SK-N-SH treated with all-trans-retinoic acid at 6 μM for 48 hours (cell line): ENCODE data around the gene DEF6.

ENCODE experiments used
- ATAC-seq: fragments of 200-7000 bp; cut with Tn5 transposase; 3 replicates; pipeline ENCODE4 v1.9.1; 2020; ENCODE audit warnings: mild to moderate bottlenecking, moderate library complexity
- ARNTL ChIP-seq: fragments of 450-650 bp; formaldehyde crosslinking; IDR thresholded peaks from 2 replicates; pipeline ENCODE4 v1.5.0; 2020; ENCODE audit warnings: low read depth, mild to moderate bottlenecking, moderate library complexity, borderline replicate concordance
- BACH2 ChIP-seq: fragments of 250-450 bp; sonication (Bioruptor Pico); IDR thresholded peaks from 2 replicates; pipeline ENCODE4 v1.9.0; 2021; ENCODE audit warnings: mild to moderate bottlenecking, borderline replicate concordance
- CSDC2 ChIP-seq: fragments of 250-450 bp; sonication (Bioruptor Pico); IDR thresholded peaks from 2 replicates; pipeline ENCODE4 v1.5.0; 2020; ENCODE audit warnings: mild to moderate bottlenecking, moderate library complexity
- ESRRG ChIP-seq: fragments of 250-450 bp; sonication (Bioruptor Pico); IDR thresholded peaks from 2 replicates; pipeline ENCODE4 v1.6.1; 2021; ENCODE audit warnings: mild to moderate bottlenecking
- ISL1 ChIP-seq: fragments of 250-450 bp; sonication (Bioruptor Pico); IDR thresholded peaks from 2 replicates; pipeline ENCODE4 v2.1.2; 2022; ENCODE audit warnings: mild to moderate bottlenecking, moderate library complexity
- OSR1 ChIP-seq: fragments of 250-450 bp; sonication (Bioruptor Pico); IDR thresholded peaks from 2 replicates; pipeline ENCODE4 v1.8.0; 2022; ENCODE audit warnings: moderate library complexity, mild to moderate bottlenecking, inconsistent platforms
- PPARA ChIP-seq: fragments of 250-450 bp; sonication (Bioruptor Pico); IDR thresholded peaks from 2 replicates; pipeline ENCODE4 v1.5.0; 2020; ENCODE audit warnings: mild to moderate bottlenecking, borderline replicate concordance
- RARB ChIP-seq: fragments of 250-450 bp; sonication (Bioruptor Pico); IDR thresholded peaks from 2 replicates; pipeline ENCODE4 v1.8.0; 2021; ENCODE audit warnings: mild to moderate bottlenecking, moderate library complexity
- SNAI2 ChIP-seq: fragments of 250-450 bp; sonication (Bioruptor Pico); IDR thresholded peaks from 2 replicates; pipeline ENCODE4 v1.5.0; 2020; ENCODE audit warnings: mild to moderate bottlenecking, moderate library complexity
- TCF4 ChIP-seq: fragments of 250-450 bp; sonication (Bioruptor Pico); IDR thresholded peaks from 2 replicates; pipeline ENCODE4 v1.8.0; 2021; ENCODE audit warnings: mild to moderate bottlenecking, moderate library complexity, borderline replicate concordance
- TOX ChIP-seq: fragments of 250-450 bp; sonication (Bioruptor Pico); IDR thresholded peaks from 2 replicates; pipeline ENCODE4 v1.8.0; 2021; ENCODE audit warnings: mild to moderate bottlenecking, moderate library complexity, borderline replicate concordance
- ZC3H10 ChIP-seq: fragments of 250-450 bp; sonication (Bioruptor Pico); IDR thresholded peaks from 2 replicates; pipeline ENCODE4 v1.5.1; 2021; ENCODE audit warnings: mild to moderate bottlenecking, moderate library complexity
- ZFP3 ChIP-seq: fragments of 250-450 bp; sonication (Bioruptor Pico); IDR thresholded peaks from 2 replicates; pipeline ENCODE4 v1.5.0; 2020; ENCODE audit warnings: mild to moderate bottlenecking, moderate library complexity
- ZFP30 ChIP-seq: fragments of 450-650 bp; formaldehyde crosslinking; IDR thresholded peaks from 2 replicates; pipeline ENCODE4 v1.5.0; 2022; ENCODE audit warnings: mild to moderate bottlenecking, moderate library complexity
- ZNF565 ChIP-seq: fragments of 450-650 bp; formaldehyde crosslinking; conservative IDR thresholded peaks from 2 replicates; pipeline ENCODE4 v1.5.0; 2020; ENCODE audit warnings: low read depth, mild to moderate bottlenecking, moderate library complexity
- ZNF70 ChIP-seq: fragments of 450-650 bp; formaldehyde crosslinking; IDR thresholded peaks from 2 replicates; pipeline ENCODE4 v1.5.0; 2020; ENCODE audit warnings: mild to moderate bottlenecking, moderate library complexity
- ZNF8 ChIP-seq: fragments of 450-650 bp; formaldehyde crosslinking; IDR thresholded peaks from 2 replicates; pipeline ENCODE4 v1.5.0; 2020; ENCODE audit warnings: mild to moderate bottlenecking, moderate library complexity
- TF ChIP-seq, protein P1 (sequence below): fragments of 250-450 bp; sonication (Bioruptor Pico); IDR thresholded peaks from 2 replicates; pipeline ENCODE4 v1.5.0; 2020; ENCODE audit warnings: mild to moderate bottlenecking, moderate library complexity
- TF ChIP-seq, protein P2 (sequence below): fragments of 250-450 bp; sonication (Bioruptor Pico); IDR thresholded peaks from 2 replicates; pipeline ENCODE4 v1.8.0; 2021; ENCODE audit warnings: low read depth, mild to moderate bottlenecking, moderate library complexity, borderline replicate concordance
- TF ChIP-seq, protein P3 (sequence below): fragments of 250-450 bp; sonication (Bioruptor Pico); IDR thresholded peaks from 2 replicates; pipeline ENCODE4 v1.8.0; 2020; ENCODE audit warnings: mild to moderate bottlenecking, moderate library complexity, borderline replicate concordance
- TF ChIP-seq, protein P4 (sequence below): fragments of 250-450 bp; sonication (Bioruptor Pico); IDR thresholded peaks from 2 replicates; pipeline ENCODE4 v1.5.1; 2020; ENCODE audit warnings: low read depth, mild to moderate bottlenecking, moderate library complexity

The DEF6 gene

DNA sequence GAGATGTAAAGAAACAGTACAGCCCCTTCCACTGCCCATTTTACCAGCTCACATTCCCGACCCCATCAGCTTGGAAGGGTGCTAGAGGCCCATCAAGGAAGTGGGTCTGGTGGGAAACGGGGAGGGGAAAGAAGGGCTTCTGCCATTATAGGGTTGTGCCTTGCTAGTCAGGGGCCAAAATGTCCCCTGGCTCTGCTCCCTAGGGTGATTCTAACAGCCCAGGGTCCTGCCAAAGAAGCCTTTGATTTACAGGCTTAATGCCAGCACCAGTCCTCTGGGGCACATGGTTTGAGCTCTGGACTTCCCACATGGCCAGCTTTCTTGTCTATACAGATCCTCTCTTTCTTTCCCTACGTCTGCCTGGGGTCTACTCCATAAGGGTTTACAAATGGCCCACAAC lies 48.7 kb upstream of the DEF6 start:
- no peak for ATAC-seq
- TF ChIP-seq ZNF8 (no peak), TOX (CRISPR knock-in tag) (no peak), BACH2 (CRISPR knock-in tag) (no peak), SNAI2 (no peak)

DNA sequence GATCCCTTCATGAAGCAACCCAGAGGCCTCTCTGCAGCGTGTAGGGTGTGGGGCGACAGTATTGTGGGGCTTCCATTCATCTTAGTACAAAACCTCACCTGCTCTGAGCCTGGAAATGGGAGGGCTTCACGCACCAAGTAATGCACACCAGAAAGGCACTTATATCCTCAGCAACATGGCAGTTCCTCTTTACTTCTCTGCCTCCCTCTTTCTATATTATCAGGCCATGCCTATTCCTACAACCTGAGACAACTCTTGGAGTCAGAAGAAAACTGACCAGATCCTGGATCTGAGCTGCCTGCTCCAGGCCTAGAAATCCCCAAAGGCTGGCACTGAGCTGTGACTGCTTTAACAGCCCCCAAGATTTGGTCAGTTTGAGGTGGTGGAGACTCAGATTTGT lies 45.7 kb upstream of the DEF6 start:
- no peak for ATAC-seq
- no peak for TF ChIP-seq BACH2 (CRISPR knock-in tag)
- TF ChIP-seq ESRRG (CRISPR knock-in tag), result no peak
- TF ChIP-seq OSR1, result no peak
- TF ChIP-seq, protein P1, sequence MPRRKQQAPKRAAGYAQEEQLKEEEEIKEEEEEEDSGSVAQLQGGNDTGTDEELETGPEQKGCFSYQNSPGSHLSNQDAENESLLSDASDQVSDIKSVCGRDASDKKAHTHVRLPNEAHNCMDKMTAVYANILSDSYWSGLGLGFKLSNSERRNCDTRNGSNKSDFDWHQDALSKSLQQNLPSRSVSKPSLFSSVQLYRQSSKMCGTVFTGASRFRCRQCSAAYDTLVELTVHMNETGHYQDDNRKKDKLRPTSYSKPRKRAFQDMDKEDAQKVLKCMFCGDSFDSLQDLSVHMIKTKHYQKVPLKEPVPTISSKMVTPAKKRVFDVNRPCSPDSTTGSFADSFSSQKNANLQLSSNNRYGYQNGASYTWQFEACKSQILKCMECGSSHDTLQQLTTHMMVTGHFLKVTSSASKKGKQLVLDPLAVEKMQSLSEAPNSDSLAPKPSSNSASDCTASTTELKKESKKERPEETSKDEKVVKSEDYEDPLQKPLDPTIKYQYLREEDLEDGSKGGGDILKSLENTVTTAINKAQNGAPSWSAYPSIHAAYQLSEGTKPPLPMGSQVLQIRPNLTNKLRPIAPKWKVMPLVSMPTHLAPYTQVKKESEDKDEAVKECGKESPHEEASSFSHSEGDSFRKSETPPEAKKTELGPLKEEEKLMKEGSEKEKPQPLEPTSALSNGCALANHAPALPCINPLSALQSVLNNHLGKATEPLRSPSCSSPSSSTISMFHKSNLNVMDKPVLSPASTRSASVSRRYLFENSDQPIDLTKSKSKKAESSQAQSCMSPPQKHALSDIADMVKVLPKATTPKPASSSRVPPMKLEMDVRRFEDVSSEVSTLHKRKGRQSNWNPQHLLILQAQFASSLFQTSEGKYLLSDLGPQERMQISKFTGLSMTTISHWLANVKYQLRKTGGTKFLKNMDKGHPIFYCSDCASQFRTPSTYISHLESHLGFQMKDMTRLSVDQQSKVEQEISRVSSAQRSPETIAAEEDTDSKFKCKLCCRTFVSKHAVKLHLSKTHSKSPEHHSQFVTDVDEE (CRISPR knock-in tag), result no peak
- TF ChIP-seq ZFP3 (CRISPR knock-in tag), result no peak
- no peak for TF ChIP-seq PPARA (CRISPR knock-in tag)
- no peak for TF ChIP-seq ZFP30 (CRISPR knock-in tag)
- no peak for TF ChIP-seq ISL1 (CRISPR knock-in tag)
- no peak for TF ChIP-seq TCF4 (CRISPR knock-in tag)
- no peak for TF ChIP-seq RARB (CRISPR knock-in tag)
- TF ChIP-seq, protein P2, sequence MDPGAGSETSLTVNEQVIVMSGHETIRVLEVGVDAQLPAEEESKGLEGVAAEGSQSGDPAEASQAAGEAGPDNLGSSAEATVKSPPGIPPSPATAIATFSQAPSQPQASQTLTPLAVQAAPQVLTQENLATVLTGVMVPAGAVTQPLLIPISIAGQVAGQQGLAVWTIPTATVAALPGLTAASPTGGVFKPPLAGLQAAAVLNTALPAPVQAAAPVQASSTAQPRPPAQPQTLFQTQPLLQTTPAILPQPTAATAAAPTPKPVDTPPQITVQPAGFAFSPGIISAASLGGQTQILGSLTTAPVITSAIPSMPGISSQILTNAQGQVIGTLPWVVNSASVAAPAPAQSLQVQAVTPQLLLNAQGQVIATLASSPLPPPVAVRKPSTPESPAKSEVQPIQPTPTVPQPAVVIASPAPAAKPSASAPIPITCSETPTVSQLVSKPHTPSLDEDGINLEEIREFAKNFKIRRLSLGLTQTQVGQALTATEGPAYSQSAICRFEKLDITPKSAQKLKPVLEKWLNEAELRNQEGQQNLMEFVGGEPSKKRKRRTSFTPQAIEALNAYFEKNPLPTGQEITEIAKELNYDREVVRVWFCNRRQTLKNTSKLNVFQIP, result no peak
- no peak for TF ChIP-seq CSDC2 (CRISPR knock-in tag)

DNA sequence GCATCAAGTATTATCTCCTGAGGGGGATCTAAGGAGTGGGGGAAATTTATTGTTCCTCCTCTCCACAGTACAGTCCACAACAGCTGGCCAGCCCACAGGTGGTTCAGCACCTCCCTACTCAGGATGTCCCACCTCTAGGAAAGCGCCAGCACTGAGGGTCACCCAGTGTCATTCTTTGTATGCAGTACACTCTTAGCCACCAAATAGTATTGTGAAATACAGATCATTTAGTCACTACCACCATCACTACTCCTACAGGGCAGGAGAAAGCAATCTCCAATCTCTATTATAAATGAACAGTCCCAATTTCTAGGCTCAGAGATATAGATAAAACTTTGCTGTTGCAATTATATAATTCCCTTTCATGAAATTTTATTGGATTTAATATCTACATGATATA lies 44.4 kb upstream of the DEF6 start:
- TF ChIP-seq ZC3H10 (CRISPR knock-in tag), result no peak
- no peak for TF ChIP-seq OSR1
- TF ChIP-seq ESRRG (CRISPR knock-in tag), result no peak
- TF ChIP-seq, protein P2, result no peak
- no peak for TF ChIP-seq ZNF70 (CRISPR knock-in tag)
- ATAC-seq, result no peak

DNA sequence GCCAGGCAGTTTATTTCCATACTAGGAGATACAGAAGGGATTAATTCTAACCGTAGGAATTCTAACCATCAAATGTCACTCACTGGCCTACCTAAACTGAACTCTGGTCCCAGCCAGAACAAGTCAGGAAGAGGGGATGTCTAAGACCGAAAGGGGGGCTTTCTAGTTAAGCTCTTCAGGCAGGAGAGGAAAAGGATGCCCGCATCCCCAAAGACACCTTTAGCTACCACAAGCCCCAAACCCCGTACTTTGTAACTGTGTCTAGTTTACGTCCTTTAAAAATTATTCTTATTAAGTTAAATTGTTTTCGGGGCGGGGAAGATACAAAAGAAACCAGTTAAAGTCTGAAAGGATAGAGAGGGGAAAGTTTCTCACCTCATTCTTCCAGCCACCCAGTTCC lies 39.3 kb upstream of the DEF6 start:
- TF ChIP-seq ZNF8 (no peak), SNAI2 (no peak), BACH2 (CRISPR knock-in tag) (no peak), ESRRG (CRISPR knock-in tag) (no peak), RARB (CRISPR knock-in tag) (no peak), ZC3H10 (CRISPR knock-in tag) (no peak), ARNTL (no peak), ISL1 (CRISPR knock-in tag) (no peak), ZFP3 (CRISPR knock-in tag) (no peak), ZFP30 (CRISPR knock-in tag) (no peak), TOX (CRISPR knock-in tag) (no peak), TCF4 (CRISPR knock-in tag) (no peak), ZNF70 (CRISPR knock-in tag) (no peak), ZNF565 (no peak), OSR1 (no peak)
- TF ChIP-seq, protein P3, sequence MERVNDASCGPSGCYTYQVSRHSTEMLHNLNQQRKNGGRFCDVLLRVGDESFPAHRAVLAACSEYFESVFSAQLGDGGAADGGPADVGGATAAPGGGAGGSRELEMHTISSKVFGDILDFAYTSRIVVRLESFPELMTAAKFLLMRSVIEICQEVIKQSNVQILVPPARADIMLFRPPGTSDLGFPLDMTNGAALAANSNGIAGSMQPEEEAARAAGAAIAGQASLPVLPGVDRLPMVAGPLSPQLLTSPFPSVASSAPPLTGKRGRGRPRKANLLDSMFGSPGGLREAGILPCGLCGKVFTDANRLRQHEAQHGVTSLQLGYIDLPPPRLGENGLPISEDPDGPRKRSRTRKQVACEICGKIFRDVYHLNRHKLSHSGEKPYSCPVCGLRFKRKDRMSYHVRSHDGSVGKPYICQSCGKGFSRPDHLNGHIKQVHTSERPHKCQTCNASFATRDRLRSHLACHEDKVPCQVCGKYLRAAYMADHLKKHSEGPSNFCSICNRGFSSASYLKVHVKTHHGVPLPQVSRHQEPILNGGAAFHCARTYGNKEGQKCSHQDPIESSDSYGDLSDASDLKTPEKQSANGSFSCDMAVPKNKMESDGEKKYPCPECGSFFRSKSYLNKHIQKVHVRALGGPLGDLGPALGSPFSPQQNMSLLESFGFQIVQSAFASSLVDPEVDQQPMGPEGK (CRISPR knock-in tag), result no peak
- TF ChIP-seq, protein P1 (CRISPR knock-in tag), result no peak
- TF ChIP-seq, protein P4, sequence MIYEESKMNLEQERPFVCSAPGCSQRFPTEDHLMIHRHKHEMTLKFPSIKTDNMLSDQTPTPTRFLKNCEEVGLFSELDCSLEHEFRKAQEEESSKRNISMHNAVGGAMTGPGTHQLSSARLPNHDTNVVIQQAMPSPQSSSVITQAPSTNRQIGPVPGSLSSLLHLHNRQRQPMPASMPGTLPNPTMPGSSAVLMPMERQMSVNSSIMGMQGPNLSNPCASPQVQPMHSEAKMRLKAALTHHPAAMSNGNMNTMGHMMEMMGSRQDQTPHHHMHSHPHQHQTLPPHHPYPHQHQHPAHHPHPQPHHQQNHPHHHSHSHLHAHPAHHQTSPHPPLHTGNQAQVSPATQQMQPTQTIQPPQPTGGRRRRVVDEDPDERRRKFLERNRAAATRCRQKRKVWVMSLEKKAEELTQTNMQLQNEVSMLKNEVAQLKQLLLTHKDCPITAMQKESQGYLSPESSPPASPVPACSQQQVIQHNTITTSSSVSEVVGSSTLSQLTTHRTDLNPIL (CRISPR knock-in tag), result no peak
- TF ChIP-seq, protein P2, result no peak

More for the DNA sequence above, 39.3 kb upstream of the DEF6 start:
- no peak for ATAC-seq
